ENCODE data around the gene IPO9.

Gene IPO9

GRCh38 chr1:201795066-201795465 is 33.9 kb upstream of the IPO9 start:
- Histone ChIP-seq H3K27me3 (ENCODE audit: control insufficient read depth in 1 of 2, insufficient read depth in 1 of 2, low read length in 2 of 2) (no peaks in the 10 kb centered on the region), H3K4ac (ENCODE audit: low read depth in 1 of 2, low read length in 2 of 2) (no peak overlapping the region), H3K18ac (ENCODE audit: low read depth in 1 of 2, low read length in 2 of 2) (no peak overlapping the region), H3K79me1 (replicated peaks; ENCODE audit: low read length, poor library complexity, severe bottlenecking) (peaks cover 16% of the 10 kb centered on the region), H4K91ac (ENCODE audit: low read length) (no peak overlapping the region), H2AK5ac (ENCODE audit: low read length, severe bottlenecking) (no peak overlapping the region), H3K23ac (ENCODE audit: low read length in 2 of 2) (no peak overlapping the region), H3K4me2 (ENCODE audit: low read length, poor library complexity, severe bottlenecking) (no peak overlapping the region), H2BK5ac (ENCODE audit: low read depth, low read length, poor library complexity, severe bottlenecking) (no peak overlapping the region), H3K4me3 (ENCODE audit: insufficient read depth in 1 of 2, low read depth in 1 of 2, low read length in 2 of 2) (no peak overlapping the region), H3K9me3 (ENCODE audit: control insufficient read depth, low read length) (no peaks in the 10 kb centered on the region), H3K36me3 (ENCODE audit: control insufficient read depth in 1 of 2, insufficient read depth in 2 of 2, low read depth in 1 of 2, low read length in 2 of 2) (peaks cover 22 to 91% of the 10 kb centered on the region in 2 experiments), H3K4me1 (ENCODE audit: control insufficient read depth, insufficient read depth, low read depth, low read length) (peaks cover 15% of the 10 kb centered on the region), H2AFZ (ENCODE audit: low read depth, low read length) (no peak overlapping the region), H2BK12ac (ENCODE audit: low read length in 2 of 2) (no peak overlapping the region), H2BK15ac (ENCODE audit: low read depth, poor library complexity, severe bottlenecking) (no peak overlapping the region), H4K8ac (ENCODE audit: low read length) (no peak overlapping the region), H2BK120ac (ENCODE audit: low read depth, low read length) (no peak overlapping the region), H3K9ac (ENCODE audit: low read length) (peak overlapping the region; percentile 5), H3K27ac (ENCODE audit: low read length, poor library complexity, severe bottlenecking) (no peak overlapping the region), H3K14ac (ENCODE audit: low read length in 2 of 2) (no peak overlapping the region)
- WGBS = 60% methylated on average over 3 of the region's 3 CpGs
- peak; percentile 53 for DNase-seq

- Histone ChIP-seq H2BK120ac (ENCODE audit: low read depth, low read length) (no peak overlapping the region), H2BK15ac (ENCODE audit: low read depth, poor library complexity, severe bottlenecking) (no peak overlapping the region), H3K9ac (ENCODE audit: low read length) (no peak overlapping the region), H3K4me2 (ENCODE audit: low read length, poor library complexity, severe bottlenecking) (no peak overlapping the region), H2AFZ (ENCODE audit: low read depth, low read length) (no peak overlapping the region), H3K4me1 (ENCODE audit: control insufficient read depth, insufficient read depth, low read depth, low read length) (no peaks in the 10 kb centered on the region), H3K14ac (ENCODE audit: low read length in 2 of 2) (no peak overlapping the region), H3K36me3 (ENCODE audit: control insufficient read depth in 1 of 2, insufficient read depth in 2 of 2, low read depth in 1 of 2, low read length in 2 of 2) (peaks cover 17 to 86% of the 10 kb centered on the region in 2 experiments), H4K91ac (ENCODE audit: low read length) (no peak overlapping the region), H3K79me1 (replicated peaks; ENCODE audit: low read length, poor library complexity, severe bottlenecking) (peaks cover 12% of the 10 kb centered on the region), H3K4me3 (ENCODE audit: insufficient read depth in 1 of 2, low read depth in 1 of 2, low read length in 2 of 2) (no peak overlapping the region), H3K23ac (ENCODE audit: low read length in 2 of 2) (no peak overlapping the region), H3K18ac (ENCODE audit: low read depth in 1 of 2, low read length in 2 of 2) (no peak overlapping the region), H2BK5ac (ENCODE audit: low read depth, low read length, poor library complexity, severe bottlenecking) (no peak overlapping the region), H3K9me3 (ENCODE audit: control insufficient read depth, low read length) (no peaks in the 10 kb centered on the region), H3K27ac (ENCODE audit: low read length, poor library complexity, severe bottlenecking) (no peak overlapping the region), H3K27me3 (ENCODE audit: control insufficient read depth in 1 of 2, insufficient read depth in 1 of 2, low read length in 2 of 2) (no peaks in the 10 kb centered on the region), H3K4ac (ENCODE audit: low read depth in 1 of 2, low read length in 2 of 2) (no peak overlapping the region), H2AK5ac (ENCODE audit: low read length, severe bottlenecking) (no peak overlapping the region), H4K8ac (ENCODE audit: low read length) (no peak overlapping the region), H2BK12ac (ENCODE audit: low read length in 2 of 2) (no peak overlapping the region)
- DNase-seq = no peak
These were observed 28.7 kb upstream of the IPO9 start for GRCh38 chr1:201800246-201800645.

- peaks cover 57 to 93% of the 10 kb centered on the region in 2 experiments for H3K36me3 ChIP-seq (ENCODE audit: control insufficient read depth in 1 of 2, insufficient read depth in 2 of 2, low read depth in 1 of 2, low read length in 2 of 2)
- 100% methylated on average over 3 of the region's 4 CpGs for WGBS
- no peak overlapping the region for H3K9ac ChIP-seq (ENCODE audit: low read length)
- no peak overlapping the region for H2BK120ac ChIP-seq (ENCODE audit: low read depth, low read length)
- no peak overlapping the region for H2BK5ac ChIP-seq (ENCODE audit: low read depth, low read length, poor library complexity, severe bottlenecking)
- no peak overlapping the region for H3K4ac ChIP-seq (ENCODE audit: low read depth in 1 of 2, low read length in 2 of 2)
- H3K4me2 ChIP-seq (ENCODE audit: low read length, poor library complexity, severe bottlenecking) = no peak overlapping the region
- H3K14ac ChIP-seq (ENCODE audit: low read length in 2 of 2) = no peak overlapping the region
- peaks cover 8% of the 10 kb centered on the region for H3K79me1 ChIP-seq (replicated peaks; ENCODE audit: low read length, poor library complexity, severe bottlenecking)
- no peak overlapping the region for H2AFZ ChIP-seq (ENCODE audit: low read depth, low read length)
- H3K23ac ChIP-seq (ENCODE audit: low read length in 2 of 2) = no peak overlapping the region
- no peak for DNase-seq
- H3K18ac ChIP-seq (ENCODE audit: low read depth in 1 of 2, low read length in 2 of 2) = no peak overlapping the region
- no peaks in the 10 kb centered on the region for H3K27me3 ChIP-seq (ENCODE audit: control insufficient read depth in 1 of 2, insufficient read depth in 1 of 2, low read length in 2 of 2)
- H3K27ac ChIP-seq (ENCODE audit: low read length, poor library complexity, severe bottlenecking) = no peak overlapping the region
- H3K4me3 ChIP-seq (ENCODE audit: insufficient read depth in 1 of 2, low read depth in 1 of 2, low read length in 2 of 2) = no peak overlapping the region
- H2BK12ac ChIP-seq (ENCODE audit: low read length in 2 of 2) = no peak overlapping the region
- no peak overlapping the region for H2BK15ac ChIP-seq (ENCODE audit: low read depth, poor library complexity, severe bottlenecking)
- H2AK5ac ChIP-seq (ENCODE audit: low read length, severe bottlenecking) = no peak overlapping the region
- H4K91ac ChIP-seq (ENCODE audit: low read length) = no peak overlapping the region
- H3K4me1 ChIP-seq (ENCODE audit: control insufficient read depth, insufficient read depth, low read depth, low read length) = no peaks in the 10 kb centered on the region
- no peaks in the 10 kb centered on the region for H3K9me3 ChIP-seq (ENCODE audit: control insufficient read depth, low read length)
- no peak overlapping the region for H4K8ac ChIP-seq (ENCODE audit: low read length)
These were observed 22.2 kb upstream of the IPO9 start for GRCh38 chr1:201806801-201807200.

- H3K18ac ChIP-seq (ENCODE audit: low read depth in 1 of 2, low read length in 2 of 2) = no peak overlapping the region
- no peak overlapping the region for H3K4me2 ChIP-seq (ENCODE audit: low read length, poor library complexity, severe bottlenecking)
- WGBS = 95% methylated on average over 11 of the region's 11 CpGs
These were observed 20.9 kb upstream of the IPO9 start for GRCh38 chr1:201807958-201808632.

More at GRCh38 chr1:201807958-201808632, 20.9 kb upstream of the IPO9 start:
- Histone ChIP-seq H3K4me3 (ENCODE audit: insufficient read depth in 1 of 2, low read depth in 1 of 2, low read length in 2 of 2) (no peak overlapping the region), H2AFZ (ENCODE audit: low read depth, low read length) (no peak overlapping the region), H2BK12ac (ENCODE audit: low read length in 2 of 2) (no peak overlapping the region), H3K27ac (ENCODE audit: low read length, poor library complexity, severe bottlenecking) (no peak overlapping the region), H3K4me1 (ENCODE audit: control insufficient read depth, insufficient read depth, low read depth, low read length) (no peaks in the 10 kb centered on the region), H3K36me3 (ENCODE audit: control insufficient read depth in 1 of 2, insufficient read depth in 2 of 2, low read depth in 1 of 2, low read length in 2 of 2) (peaks cover 65 to 100% of the 10 kb centered on the region in 2 experiments), H4K8ac (ENCODE audit: low read length) (no peak overlapping the region), H3K27me3 (ENCODE audit: control insufficient read depth in 1 of 2, insufficient read depth in 1 of 2, low read length in 2 of 2) (no peaks in the 10 kb centered on the region), H3K9me3 (ENCODE audit: control insufficient read depth, low read length) (no peaks in the 10 kb centered on the region), H2BK5ac (ENCODE audit: low read depth, low read length, poor library complexity, severe bottlenecking) (no peak overlapping the region), H3K79me1 (replicated peaks; ENCODE audit: low read length, poor library complexity, severe bottlenecking) (peaks cover 8% of the 10 kb centered on the region), H2AK5ac (ENCODE audit: low read length, severe bottlenecking) (no peak overlapping the region), H3K4ac (ENCODE audit: low read depth in 1 of 2, low read length in 2 of 2) (no peak overlapping the region), H3K9ac (ENCODE audit: low read length) (no peak overlapping the region), H2BK120ac (ENCODE audit: low read depth, low read length) (no peak overlapping the region), H4K91ac (ENCODE audit: low read length) (no peak overlapping the region), H2BK15ac (ENCODE audit: low read depth, poor library complexity, severe bottlenecking) (no peak overlapping the region), H3K23ac (ENCODE audit: low read length in 2 of 2) (no peak overlapping the region), H3K14ac (ENCODE audit: low read length in 2 of 2) (no peak overlapping the region)
- no peak for DNase-seq
